Thymus (tissue), 11 donors: ENCODE measurements around the gene C21orf91. TPM values are rescaled to one million over a fixed set of nuclear protein-coding genes. Genes with fewer than 3 reads are reported as not detected.

ENCODE experiments used
- DNase-seq, 9 donors: peaks; one replicate each; pipeline ENCODE4 v3.0.0-alpha.2; 2013; ENCODE audit warnings: low spot score in 9 of 9, low read depth in 6 of 9, missing footprints in 1 of 9
- H3K27ac ChIP-seq, 2 donors: one replicate each; pipeline ENCODE4 v1.5.1; 2013; ENCODE audit warnings: control low read depth in 1 of 2, low read depth in 1 of 2, low read length in 1 of 2, mild to moderate bottlenecking in 1 of 2, moderate library complexity in 1 of 2
- H3K27me3 ChIP-seq, 2 donors: one replicate each; pipeline ENCODE4 v1.5.1; 2013; ENCODE audit warnings: low read length in 1 of 2; ENCODE audit not compliant: control insufficient read depth in 2 of 2, insufficient read depth in 1 of 2
- H3K36me3 ChIP-seq, 2 donors: one replicate each; pipeline ENCODE4 v1.5.1; 2013; ENCODE audit warnings: low read length in 1 of 2, mild to moderate bottlenecking in 1 of 2, moderate library complexity in 1 of 2; ENCODE audit not compliant: control insufficient read depth in 2 of 2, insufficient read depth in 2 of 2
- H3K4me1 ChIP-seq, 2 donors: one replicate each; pipeline ENCODE4 v1.5.1; 2013; ENCODE audit warnings: low read length in 2 of 2; ENCODE audit not compliant: control insufficient read depth in 2 of 2, insufficient read depth in 2 of 2
- H3K4me3 ChIP-seq, 2 donors: one replicate each; pipeline ENCODE4 v1.5.1; 2013; ENCODE audit warnings: low read length in 2 of 2, control low read depth in 1 of 2, mild to moderate bottlenecking in 1 of 2
- H3K9me3 ChIP-seq, 2 donors: one replicate each; pipeline ENCODE4 v1.5.1; 2013; ENCODE audit warnings: low read length in 1 of 2, mild to moderate bottlenecking in 1 of 2; ENCODE audit not compliant: control insufficient read depth in 2 of 2, insufficient read depth in 1 of 2
- WGBS: extraction: QIAGEN DNeasy Blood & Tissue Kit; methylation state at CpG from one replicate; pipeline ENCODE4 v1.1.7; 2013; 5-methylcytosine and 5-hydroxymethylcytosine counted together
- polyA plus RNA-seq: library from polyadenylated mRNA; stranded (reverse); fragments of 200-250 nt; gene quantifications from one replicate; pipeline ENCODE4 v1.2.3, GENCODE V29; 2013
- total RNA-seq: library from RNA; stranded (reverse); fragments of 120-200 nt; gene quantifications from one replicate; pipeline ENCODE4 v1.2.4, GENCODE V29; 2013
- donor health status: healthy.

C21orf91 gene
- total and polyA plus RNA-seq, 2 donors = 10.0 to 17.7 TPM

DNA sequence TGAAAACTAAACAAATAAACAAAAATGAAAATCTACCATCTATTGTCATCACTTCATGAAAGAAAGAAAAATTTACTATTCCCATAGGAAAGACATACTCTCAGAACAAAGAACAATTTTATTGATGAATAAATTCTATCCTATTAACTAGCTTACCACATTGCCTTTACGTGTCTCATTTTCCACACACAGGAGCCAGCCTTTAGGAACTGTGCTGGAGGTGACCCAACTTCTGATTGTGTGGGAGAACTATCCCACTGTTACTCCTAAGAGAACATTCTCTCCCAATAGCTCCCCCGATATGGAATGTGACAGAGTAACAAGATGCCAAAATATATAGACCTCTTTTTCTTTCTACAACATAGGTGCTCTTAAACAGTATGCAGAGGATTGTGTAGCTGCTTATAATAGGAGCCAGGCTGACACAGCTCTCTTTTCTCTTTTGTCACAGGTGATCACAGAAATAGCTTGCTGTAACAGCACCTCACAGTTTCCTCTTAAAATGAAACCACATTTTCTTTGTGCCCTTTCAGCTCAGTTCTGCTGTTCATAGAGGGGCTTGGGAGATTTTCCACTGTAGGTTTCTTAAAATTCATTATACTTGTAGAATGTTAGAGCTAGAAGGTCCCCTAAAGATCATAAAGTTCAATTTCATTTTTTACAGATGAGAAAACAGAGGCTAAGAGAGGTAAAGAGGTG is 35.5 kb downstream of the C21orf91 start:
- no peaks in the 10 kb centered on the region for H3K27me3 ChIP-seq
- peak in 7 of 9 donors; percentile 48 to 84 (median 60) for DNase-seq
- WGBS = 93% methylated on average over 2 of the region's 2 CpGs
- no peaks in the 10 kb centered on the region for H3K9me3 ChIP-seq
- H3K4me1 ChIP-seq = peaks cover 11 to 45% of the 10 kb centered on the region in 2 donors
- H3K27ac ChIP-seq = peak overlapping the region; percentile 84 to 93
- peak overlapping the region; percentile 23 to 34 for H3K4me3 ChIP-seq
- H3K36me3 ChIP-seq = peaks cover 3 to 17% of the 10 kb centered on the region in 2 donors

DNA sequence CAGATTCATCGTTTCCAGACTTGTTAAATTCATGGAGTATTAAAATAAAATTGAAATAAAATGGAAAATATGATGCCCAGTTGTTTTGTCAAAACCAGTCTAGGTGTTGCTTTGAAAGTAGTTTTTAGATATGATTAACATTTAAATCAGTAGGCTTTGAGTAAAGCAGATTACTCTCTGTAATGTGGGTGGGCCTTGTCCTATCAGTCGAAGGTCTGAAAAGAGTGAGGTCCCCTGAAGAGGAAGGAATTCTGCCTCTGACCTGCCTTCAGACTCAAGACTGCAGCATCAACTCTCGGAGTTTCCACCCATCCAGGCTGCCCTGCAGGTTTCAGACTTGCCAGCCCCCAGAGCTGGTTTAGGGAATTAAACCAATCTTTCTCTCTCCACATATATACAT is 36.2 kb downstream of the C21orf91 start:
- no peak for DNase-seq
- H3K4me1 ChIP-seq = peaks cover 11 to 45% of the 10 kb centered on the region in 2 donors
- peak overlapping the region in 1 of 2 donors; percentile 93 for H3K27ac ChIP-seq
- H3K9me3 ChIP-seq = no peaks in the 10 kb centered on the region
- no peaks in the 10 kb centered on the region for H3K27me3 ChIP-seq
- H3K4me3 ChIP-seq = no peak overlapping the region
- peaks cover 3 to 17% of the 10 kb centered on the region in 2 donors for H3K36me3 ChIP-seq
- over 99% methylated on average over 3 of the region's 3 CpGs for WGBS

DNA sequence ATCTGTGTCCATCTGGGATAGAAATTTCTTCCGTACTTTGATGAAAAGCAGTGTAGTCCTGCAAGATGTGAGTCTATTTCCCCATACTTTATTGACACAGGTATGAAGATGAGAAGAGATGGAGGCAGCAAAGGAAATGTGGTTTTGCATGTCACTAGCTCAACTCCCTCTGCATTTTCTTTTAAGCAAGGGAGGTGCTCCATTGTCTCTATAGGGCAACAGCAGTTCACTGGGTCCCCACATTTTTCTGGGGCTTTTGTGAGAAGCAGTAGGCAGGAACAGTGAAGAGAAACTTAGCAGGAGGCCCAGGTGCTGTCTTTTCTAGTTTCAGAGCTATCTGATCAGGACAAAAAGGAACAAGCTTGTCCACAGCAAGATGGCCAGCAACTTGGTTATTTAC is 37.1 kb downstream of the C21orf91 start:
- 82% methylated on average over 1 of the region's 1 CpG for WGBS
- Histone ChIP-seq H3K27me3 (no peaks in the 10 kb centered on the region), H3K9me3 (no peaks in the 10 kb centered on the region), H3K36me3 (peaks cover 3 to 17% of the 10 kb centered on the region in 2 donors), H3K27ac (peak overlapping the region; percentile 60 to 70), H3K4me1 (peaks cover 11 to 45% of the 10 kb centered on the region in 2 donors), H3K4me3 (no peak overlapping the region)
- peak in 4 of 9 donors; percentile 29 to 71 (median 34) for DNase-seq

DNA sequence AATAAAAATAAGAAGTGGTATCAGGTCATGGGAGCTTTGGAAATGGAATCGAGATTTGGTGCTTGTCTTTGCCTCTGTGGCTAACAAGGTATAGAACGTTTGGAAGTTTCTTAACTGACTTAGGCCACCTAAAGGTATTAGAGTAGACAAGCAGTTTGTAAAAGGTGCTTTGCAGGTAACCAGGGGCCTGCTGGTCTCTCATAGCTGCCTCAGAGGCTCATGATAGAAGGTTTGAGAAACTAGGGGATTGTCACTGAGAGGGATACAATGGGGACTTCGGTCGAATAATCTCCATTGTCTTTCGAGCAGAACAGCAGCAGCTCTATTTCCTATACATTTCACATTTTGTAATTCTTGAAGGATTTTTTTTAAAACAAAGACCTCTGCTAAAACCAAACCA is 37.6 kb downstream of the C21orf91 start:
- H3K36me3 ChIP-seq = peaks cover 0 to 11% of the 10 kb centered on the region in 2 donors
- no peak overlapping the region for H3K4me3 ChIP-seq
- 95% methylated on average over 5 of the region's 5 CpGs for WGBS
- H3K9me3 ChIP-seq = no peaks in the 10 kb centered on the region
- H3K27ac ChIP-seq = peak overlapping the region in 1 of 2 donors; percentile 39
- no peaks in the 10 kb centered on the region for H3K27me3 ChIP-seq
- peaks cover 10 to 40% of the 10 kb centered on the region in 2 donors for H3K4me1 ChIP-seq
- DNase-seq = no peak

DNA sequence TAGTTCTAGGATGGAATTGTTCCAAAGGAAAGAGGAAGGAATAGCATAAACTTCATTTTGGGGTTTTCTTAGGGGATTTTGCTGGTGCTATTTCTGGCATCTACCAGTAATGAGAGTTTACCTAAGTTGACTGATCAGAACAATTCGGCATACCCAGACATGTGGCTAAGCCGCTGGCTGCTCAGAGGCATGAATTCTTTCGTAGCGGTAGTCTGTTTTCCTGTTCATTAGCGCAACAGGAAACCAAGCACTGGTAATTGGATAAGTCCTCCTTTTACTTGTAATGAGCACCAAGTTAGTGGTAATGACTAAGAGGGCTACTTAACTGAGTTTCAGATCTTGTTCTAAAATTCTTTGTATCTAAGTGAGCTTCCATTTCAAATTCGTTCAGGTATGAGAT is 38.6 kb downstream of the C21orf91 start:
- Histone ChIP-seq H3K36me3 (peaks cover 0 to 2% of the 10 kb centered on the region in 2 donors), H3K27ac (no peak overlapping the region), H3K4me1 (peaks cover 9 to 36% of the 10 kb centered on the region in 2 donors), H3K9me3 (no peaks in the 10 kb centered on the region), H3K27me3 (no peaks in the 10 kb centered on the region), H3K4me3 (no peak overlapping the region)
- peak in 1 of 9 donors; percentile 49 for DNase-seq
- 28% methylated on average over 6 of the region's 6 CpGs for WGBS

DNA sequence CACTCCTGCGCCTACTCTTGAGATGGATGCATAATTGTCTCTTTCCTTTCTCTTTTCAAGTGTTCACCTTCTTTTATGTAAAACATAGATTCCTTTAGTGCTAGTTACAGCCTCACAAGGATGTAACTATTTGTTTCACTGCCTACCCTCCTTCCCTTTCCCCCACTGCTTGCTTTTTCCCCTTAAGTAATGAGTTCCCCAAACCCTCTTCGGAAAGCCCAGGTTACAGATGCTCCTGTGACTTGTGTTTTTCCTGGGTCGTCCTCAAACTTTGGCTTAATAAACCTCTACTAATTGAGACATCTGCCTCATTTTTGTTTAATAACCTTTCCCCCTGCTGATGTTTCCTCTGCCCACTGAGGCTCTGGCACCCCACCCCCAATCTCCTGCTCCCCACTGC is 39.2 kb downstream of the C21orf91 start:
- Histone ChIP-seq H3K4me3 (no peak overlapping the region), H3K27me3 (no peaks in the 10 kb centered on the region), H3K27ac (peak overlapping the region in 1 of 2 donors; percentile 3), H3K36me3 (no peaks in the 10 kb centered on the region), H3K4me1 (peaks cover 9 to 36% of the 10 kb centered on the region in 2 donors), H3K9me3 (no peaks in the 10 kb centered on the region)
- DNase-seq = no peak
- WGBS = 93% methylated on average over 3 of the region's 3 CpGs

DNA sequence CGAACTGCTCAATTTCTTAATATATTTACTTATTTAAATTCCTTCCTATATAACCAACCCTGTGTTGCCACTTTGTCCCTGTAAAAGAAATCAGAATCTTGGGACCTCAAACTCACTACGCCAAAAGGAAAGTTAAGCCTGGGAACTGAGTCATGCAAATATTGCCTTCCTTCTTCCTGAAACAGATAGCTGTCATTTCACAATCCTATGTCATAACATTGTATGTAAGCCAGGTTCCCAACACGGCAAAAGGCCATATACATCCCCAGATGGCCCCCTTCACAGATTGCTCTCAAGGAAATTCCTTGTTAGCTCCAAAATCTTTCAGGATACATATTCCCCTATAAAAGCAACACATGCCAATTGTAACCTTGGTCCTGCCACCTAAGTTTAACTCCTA is 39.7 kb downstream of the C21orf91 start:
- 95% methylated on average over 3 of the region's 3 CpGs for WGBS
- no peaks in the 10 kb centered on the region for H3K9me3 ChIP-seq
- no peak for DNase-seq
- H3K27me3 ChIP-seq = no peaks in the 10 kb centered on the region
- no peak overlapping the region for H3K27ac ChIP-seq
- no peaks in the 10 kb centered on the region for H3K36me3 ChIP-seq
- H3K4me1 ChIP-seq = peaks cover 9 to 32% of the 10 kb centered on the region in 2 donors
- H3K4me3 ChIP-seq = no peak overlapping the region

DNA sequence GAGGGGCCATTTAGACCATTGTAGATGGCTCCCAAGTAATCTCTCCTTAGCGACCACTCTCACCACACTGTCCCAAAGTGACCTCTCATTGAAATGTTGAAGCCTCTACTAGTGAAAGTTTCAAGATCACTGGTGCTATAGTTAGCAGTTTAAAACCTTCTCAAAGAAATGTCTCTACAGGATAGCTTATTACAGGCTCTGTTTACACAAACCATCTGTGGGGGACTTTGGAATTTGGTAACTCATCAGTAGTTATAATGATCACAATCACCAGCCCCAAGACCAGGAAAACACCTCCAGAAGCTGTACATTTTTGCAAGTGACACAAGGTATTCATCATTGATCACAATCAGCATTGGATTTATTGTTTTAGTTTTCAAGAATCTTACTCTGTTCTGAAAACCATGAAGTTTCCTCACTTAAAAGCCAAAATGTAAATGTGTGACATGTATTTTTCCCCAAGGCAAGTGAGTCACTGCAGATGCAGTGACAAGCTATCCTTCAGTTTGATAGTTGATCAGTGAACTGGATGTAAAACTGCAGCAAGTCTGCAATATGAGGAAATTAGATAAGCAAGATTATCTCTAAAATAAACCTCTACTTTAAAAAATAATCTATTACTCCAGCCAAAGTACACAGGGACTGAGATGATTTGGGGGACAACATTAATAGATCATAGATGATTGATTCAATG is 41.9 kb downstream of the C21orf91 start:
- H3K36me3 ChIP-seq = no peaks in the 10 kb centered on the region
- no peak overlapping the region for H3K4me3 ChIP-seq
- H3K4me1 ChIP-seq = peaks cover 3 to 17% of the 10 kb centered on the region in 2 donors
- no peak for DNase-seq
- H3K27me3 ChIP-seq = no peaks in the 10 kb centered on the region
- H3K27ac ChIP-seq = no peak overlapping the region
- 98% methylated on average over 1 of the region's 1 CpG for WGBS
- no peaks in the 10 kb centered on the region for H3K9me3 ChIP-seq

DNA sequence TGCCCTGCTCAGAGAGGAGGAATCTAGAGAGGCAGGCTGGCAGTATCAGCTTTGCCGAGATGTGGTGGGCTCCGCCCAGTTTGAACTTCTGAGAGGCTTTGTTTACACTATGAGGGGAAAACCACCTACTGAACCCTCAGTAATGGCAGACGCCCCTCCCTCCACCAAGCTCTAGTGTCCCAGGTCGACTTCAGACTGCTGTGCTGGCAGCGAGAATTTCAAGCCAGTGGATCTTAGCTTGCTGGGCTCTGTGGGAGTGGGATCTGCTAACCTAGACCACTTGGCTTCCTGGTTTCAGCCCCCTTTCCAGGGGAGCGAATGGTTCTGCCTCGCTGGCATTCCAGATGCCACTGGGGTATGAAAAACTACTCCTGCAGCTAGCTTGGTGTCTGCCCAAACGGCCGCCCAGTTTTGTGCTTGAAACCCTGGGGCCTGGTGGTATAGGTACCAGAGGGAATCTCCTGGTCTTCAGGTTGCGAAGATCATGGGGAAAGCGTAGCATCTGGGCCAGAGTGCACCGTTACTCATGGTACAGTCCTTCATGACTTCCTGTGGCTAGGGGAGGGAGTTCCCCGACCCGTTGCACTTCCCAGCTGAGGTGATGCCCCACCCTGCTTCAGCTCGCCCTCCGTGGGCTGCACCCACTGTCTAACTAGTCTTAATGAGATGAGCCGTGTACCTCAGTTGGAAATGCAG is 43.6 kb downstream of the C21orf91 start:
- WGBS = 75% methylated on average over 17 of the region's 17 CpGs
- no peak for DNase-seq
- no peak overlapping the region for H3K27ac ChIP-seq

More for the DNA sequence above, 43.6 kb downstream of the C21orf91 start:
- H3K36me3 ChIP-seq = no peaks in the 10 kb centered on the region
- no peaks in the 10 kb centered on the region for H3K9me3 ChIP-seq
- H3K4me1 ChIP-seq = peaks cover 0 to 6% of the 10 kb centered on the region in 2 donors
- H3K4me3 ChIP-seq = no peak overlapping the region
- no peaks in the 10 kb centered on the region for H3K27me3 ChIP-seq
